HG02588 (cell line): ENCODE data around the gene POU5F2.

Experiments used
- ATAC-seq: cut with Tn5 transposase; IDR thresholded peaks from one replicate; pipeline ENCODE4 v1.9.1; 2021; ENCODE audit warnings: mild to moderate bottlenecking, moderate library complexity; ENCODE audit not compliant: unreplicated experiment

Gene POU5F2

DNA sequence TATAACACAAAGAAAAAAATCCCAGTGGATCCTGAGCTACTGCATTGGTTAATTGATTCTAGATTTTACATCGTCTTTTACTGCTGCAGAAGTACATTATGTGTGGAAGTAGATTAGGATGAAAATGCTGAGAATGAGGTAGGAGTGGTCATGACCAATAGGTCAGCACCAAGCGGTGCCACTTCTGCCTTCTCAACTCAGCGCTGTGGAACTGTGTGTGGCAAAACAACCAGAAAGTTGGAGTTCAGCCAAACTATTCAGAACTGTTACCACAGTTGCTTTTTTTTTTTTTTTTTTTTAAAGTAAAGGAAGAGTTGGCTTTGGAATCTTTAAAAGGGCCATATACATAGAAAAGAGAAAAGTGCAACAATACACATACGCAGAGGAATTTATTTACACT is 24.2 kb downstream of the POU5F2 start:
- ATAC-seq: no peak

DNA sequence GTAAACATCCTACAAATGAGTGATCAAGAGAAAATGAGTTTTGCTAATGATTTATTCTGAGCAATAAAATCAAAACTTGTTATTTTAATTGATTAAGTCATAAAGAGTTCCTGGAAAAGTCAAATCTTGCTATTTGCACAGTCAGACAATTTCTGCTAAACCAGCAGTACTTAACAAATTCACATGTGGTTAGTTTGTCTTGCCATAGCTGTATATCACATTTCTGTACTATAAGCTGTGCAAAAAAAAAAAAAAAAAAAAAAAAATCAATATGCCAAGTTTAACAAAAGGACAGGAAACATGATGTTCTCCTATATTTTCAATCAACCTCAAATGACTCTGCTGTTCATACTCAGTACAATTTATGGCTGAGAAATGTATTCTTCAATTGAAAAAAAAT is 24.9 kb downstream of the POU5F2 start:
- ATAC-seq: no peak

DNA sequence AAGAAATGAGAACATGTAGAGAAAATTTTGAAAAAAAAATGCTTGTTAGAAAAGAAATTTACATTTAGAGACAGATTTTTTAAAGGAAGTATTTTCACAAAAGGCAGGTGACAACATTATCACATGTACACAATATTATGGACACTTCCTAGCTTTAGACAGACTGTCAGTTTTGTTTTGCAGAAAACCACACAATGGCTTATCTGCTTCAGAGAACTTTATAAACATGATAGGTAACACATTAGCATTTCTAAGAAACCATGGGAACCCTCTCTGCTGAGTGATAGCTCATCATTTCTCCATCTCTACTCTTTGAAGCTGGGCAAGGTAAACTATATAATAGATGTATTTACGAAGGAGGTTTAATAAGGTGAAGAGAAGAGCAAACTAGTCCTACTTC is 25.6 kb downstream of the POU5F2 start:
- no peak for ATAC-seq

DNA sequence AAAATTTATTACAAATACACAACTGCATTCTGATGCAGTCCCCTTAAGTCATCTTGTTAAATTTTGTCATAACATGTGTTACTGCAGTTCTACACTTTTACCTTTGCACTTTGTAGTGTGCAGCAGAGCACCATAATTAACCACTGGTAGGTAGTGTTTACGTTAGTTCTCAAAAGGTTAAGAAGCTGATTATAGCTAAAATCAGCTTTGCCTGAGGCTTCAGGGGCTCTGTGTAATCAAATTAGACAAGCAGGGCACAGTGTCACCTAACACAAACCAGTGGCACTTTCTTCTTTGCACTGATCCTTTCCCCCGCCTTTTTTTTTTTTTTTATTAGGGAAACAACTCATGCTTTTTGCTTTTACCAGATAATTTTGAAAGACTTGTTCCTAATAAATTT is 26.1 kb downstream of the POU5F2 start:
- no peak for ATAC-seq

DNA sequence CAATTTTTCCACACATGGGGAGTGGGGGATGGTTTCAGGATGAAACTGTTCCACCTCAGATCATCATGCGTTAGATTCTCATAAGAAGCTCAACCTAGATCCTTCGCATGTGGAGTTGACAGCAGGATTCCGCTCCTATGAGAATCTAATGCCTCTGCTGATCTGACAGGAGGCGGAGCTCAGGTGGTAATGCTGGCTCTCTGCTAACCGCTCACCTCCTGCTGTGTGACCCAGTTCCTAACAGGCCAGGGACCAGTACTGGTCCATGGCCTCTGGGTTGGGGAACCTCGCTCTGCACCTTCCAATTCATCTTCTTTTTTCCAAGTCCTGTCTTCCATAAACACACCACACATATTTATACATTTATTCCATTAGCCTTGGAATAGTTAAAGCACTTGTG is 33.0 kb downstream of the POU5F2 start:
- no peak for ATAC-seq

DNA sequence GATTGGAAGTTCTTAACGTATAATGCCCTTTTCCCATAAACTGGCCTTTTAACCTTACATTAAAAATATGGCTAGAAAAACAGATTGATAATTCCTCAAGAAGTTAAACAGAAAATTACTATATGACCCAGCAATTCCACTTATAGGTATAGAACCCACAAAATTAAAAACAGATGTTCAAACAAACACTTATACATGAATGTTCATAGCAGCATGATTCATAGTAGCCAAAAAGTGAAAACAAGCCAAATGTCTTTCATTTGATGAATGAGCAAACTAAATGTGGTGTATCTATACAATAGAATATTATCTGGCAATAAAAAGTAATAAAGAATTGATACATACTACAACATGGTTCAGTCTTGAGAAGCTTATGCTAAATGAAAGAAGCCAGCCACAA is 35.5 kb downstream of the POU5F2 start:
- ATAC-seq: no peak

DNA sequence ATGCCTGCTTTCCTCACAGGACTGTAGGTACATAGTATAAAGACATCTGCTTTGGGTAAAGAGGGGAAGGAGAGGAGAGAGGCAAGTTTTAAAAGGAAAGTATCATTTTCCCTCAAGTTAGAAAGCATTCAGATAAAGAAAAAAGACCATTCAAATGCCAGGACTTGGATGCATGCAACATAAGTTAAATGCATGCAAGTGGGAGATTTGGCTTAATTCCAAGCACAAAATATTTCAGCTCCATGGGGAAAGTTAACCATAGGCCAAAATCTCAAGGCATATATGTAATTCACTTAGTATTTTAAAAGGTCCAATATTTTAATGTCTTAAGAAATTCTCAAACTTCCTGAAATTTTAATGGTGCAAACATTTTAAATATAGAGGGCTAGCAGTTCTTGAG is 36.4 kb downstream of the POU5F2 start:
- ATAC-seq: no peak

DNA sequence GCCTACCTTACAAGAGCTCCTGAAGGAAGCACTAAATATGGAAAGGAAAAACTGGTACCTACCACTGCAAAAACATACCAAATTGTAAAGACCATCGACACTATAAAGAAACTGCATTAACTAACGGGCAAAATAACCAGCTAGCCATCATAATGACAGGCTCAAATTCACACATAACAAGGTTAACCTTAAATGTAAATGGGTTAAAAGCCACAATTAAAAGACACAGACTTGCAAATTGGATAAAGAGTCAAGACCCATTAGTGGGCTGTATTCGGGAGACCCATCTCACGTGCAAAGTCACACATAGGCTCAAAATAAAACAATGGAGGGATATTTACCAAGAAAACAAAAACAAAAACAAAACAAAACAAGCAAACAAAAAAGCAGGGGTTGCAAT is 49.4 kb downstream of the POU5F2 start:
- ATAC-seq: no peak
